ENCODE measurements around the gene C2orf74. TPM values are rescaled to one million over a fixed set of nuclear protein-coding genes. Genes with fewer than 3 reads are reported as not detected.
A peak's percentile ranks its signal among the peaks of the same experiment; 100 is the strongest.
"Not testable (repeated sequence)": the region's sequence is repeated elsewhere in the genome, so short reads cannot be mapped to it uniquely, and the experiment has no call there.

C2orf74 gene
- 13.0 and 23.0 TPM in 2 replicates for total RNA-seq (2014; rRNA removed; shearing (Covaris generic))

DNA sequence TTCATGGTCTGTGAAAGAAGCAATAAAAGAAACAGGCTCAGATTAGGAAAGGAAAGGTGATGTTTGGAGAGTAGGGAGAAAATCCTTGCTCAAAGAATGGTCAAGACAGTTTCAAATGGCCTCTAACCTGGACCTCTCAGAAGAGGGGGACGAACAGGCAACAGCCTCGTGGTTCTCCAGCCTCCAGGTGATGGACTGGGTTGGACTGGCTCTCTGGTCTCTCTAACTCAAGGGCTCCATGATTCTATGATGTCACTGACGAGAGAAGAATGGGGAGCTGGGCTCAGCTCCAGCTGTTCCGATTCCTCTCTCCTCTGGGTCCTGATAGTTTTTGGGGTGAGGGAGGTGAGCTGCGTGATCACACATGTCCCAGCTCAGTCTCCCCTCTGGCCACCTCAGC, at the start of gene C2orf74:
TSS of gene C2orf74 (plus strand) at position 301 of the 400 bp plus-strand sequence. CDS start 327 bp downstream, outside the sequence.
- no peak for DNase-seq (ENCODE audit: low read depth)

DNA sequence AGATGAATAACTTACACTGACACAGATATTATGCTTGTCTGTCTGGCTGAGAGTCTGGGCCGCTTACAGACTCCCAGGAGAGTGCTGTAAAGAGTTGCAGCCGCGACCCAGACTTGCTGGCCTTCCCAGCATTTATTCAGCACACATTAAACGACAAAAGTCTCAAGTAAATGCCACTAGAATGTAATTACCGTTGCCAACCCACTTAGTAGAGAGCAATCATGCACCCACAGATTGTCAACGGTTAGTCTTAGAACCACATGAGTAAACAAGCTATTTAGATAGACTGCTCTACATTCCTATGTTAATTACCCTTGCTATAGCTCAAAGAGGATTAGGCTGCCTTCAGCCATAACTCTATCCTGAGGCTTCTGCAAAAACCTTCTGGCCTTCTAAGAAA, 47.8 kb upstream of the C2orf74 start:
- no peak for DNase-seq (ENCODE audit: low read depth)

DNA sequence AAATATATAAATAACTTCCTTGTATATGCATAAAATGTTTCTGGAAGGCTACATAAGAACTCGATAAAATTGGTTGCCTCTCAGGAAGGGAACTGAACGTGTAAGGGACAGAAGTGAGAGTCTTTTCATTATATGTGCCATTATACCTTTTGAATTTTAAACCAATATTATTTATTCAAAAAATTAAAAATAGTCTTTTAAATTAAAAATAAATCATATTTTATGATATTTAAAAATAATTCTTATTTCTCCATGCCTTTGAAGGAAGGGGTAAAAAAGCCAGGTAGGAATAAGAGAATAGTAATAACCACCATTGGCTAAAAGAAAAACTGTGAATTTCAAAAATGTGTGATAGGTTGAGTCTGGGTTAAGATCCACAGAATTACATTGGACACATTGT, 45.7 kb upstream of the C2orf74 start:
- no peak for DNase-seq (ENCODE audit: low read depth)

DNA sequence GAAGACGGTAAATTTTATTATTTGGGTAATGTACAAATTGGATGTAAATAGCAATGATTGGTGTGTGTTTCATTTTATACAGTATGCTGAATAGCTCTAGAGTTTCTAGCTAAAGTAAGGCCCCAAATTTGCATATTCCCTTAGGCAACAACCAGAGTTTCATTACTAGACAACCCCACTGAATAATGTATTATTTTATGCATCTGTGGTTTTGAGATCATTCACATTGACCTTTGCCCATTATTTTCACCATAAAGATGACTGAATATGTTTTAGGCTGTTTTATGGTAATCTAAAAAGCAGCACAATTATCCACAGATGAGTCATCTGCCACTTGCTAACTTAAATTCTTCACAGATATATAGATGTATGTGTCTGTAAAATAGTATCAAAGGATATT, 44.5 kb upstream of the C2orf74 start:
- peak; percentile 76 for DNase-seq (ENCODE audit: low read depth)

DNA sequence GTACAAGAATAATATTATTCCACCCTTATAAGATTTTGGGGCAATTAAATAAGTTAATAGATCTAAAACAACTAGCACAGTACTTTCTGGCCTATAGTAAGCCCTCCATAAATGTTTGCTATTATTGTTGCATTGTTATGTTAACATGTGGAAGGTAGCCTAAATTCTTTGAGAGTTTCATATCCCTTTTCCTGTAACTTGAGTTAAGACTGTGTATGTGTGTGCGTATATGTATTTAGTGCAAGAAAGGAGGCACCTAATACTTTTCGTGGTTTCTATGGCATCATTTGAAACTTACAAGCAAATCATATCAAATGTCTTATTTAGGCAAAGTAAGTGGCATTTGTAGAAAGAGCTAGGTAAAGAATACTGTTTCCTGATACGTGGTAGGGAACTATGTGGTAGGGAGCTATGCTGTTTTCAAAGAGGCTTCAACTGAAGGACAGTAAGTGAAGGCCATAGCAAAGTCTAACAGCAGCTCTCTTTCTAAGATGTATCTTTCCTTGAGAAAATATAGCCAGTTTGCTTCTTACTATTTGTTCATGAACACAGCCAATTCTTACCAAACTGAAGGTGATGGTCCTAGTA, 36.8 kb upstream of the C2orf74 start:
- no peak for DNase-seq (ENCODE audit: low read depth)

DNA sequence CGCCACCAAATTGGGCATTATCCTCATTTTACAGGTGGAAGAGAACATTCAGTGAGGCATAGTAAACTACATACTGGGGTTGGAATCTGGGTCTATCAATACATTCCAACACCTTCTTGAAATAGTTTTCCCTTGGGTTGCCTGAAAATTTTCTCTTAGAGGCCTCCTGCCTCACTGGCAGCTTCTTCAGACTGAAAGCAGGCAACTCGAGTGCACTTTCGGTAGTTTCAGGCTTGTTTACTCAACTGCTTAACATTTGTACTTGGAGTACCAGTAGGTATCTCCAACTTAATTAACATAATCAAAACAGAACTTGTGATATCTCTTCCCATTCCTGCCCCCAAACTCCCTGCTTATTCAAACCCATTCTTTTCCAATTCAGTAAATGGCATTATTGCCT, 36.2 kb upstream of the C2orf74 start:
- DNase-seq (ENCODE audit: low read depth), result no peak

DNA sequence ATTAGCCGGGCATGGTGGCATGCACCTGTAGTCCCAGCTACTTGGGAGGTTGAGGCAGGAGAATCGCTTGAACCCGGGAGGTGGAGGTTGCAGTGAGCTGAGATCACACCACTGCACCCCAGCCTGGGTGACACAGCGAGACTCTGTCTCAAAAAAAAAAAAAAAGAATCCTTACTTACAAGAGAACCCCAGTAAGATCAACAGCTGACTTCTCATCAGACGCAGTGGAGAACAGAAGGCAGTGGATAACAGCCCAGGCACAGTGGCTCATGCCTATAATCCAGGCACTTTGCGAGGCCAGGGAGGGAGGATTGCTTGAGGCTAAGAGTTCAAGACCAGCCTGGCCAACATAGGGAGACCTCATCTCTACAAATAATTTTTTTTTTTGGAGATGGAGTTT, 33.9 kb upstream of the C2orf74 start:
- DNase-seq (ENCODE audit: low read depth), result not testable (repeated sequence)

DNA sequence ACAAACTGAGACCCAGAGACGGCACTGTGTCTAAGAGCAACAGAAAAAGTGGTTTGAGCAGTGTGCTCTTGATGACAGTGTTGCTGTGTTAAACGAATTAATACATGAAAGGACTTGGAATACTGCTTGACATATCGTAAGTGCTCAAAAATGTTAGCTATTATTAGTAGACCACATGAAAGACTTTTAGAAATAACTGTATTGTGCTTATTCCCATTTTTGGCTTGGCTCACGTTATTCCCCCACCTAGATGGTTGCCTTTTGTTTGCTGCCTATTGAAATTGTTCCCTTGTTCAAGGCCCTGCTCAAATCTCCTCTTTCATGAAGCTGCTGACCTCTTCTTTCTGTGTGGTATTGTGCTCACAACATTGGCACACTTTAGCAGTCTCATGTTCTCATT, 27.8 kb upstream of the C2orf74 start:
- peak; percentile 15 for DNase-seq (ENCODE audit: low read depth)

DNA sequence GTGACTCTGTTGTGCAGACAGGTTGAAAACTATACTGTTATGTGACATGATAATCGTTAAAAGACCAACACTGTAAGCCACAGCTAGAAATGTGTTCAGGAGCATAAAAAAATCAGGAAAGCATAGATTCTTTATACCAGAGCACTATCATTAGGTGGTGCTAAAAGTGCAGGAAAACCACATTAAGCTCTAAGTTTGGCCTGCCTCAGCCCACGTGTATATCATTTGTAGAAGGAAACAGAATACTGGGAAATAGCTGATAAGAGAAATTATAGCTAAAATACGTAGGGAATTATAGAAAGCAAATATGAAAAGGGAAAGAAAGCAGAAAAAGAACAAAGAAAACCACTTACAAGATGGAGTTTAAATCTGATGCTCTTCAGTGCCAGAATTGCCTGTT, 26.5 kb upstream of the C2orf74 start:
- DNase-seq (ENCODE audit: low read depth), result peak; percentile 40

DNA sequence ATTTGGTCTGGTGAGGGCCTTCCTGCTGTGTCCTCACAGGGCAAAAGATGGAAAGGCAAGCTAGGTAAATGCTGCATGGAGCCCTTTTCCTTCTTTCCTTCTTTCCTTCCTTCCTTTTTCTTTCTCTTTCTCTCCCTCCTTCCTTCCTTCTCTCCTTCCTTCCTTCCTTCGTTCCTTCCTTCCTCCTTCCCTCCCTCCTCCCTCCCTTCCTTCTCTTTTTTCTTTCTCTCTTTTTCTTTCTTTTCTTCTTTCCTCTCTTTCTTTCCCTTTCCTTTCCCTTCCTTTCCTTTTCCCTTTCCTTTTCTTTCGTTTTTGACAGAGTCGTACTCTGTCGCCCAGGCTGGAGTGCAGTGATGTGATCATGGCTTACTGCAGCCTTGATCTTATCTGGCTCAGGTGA, 23.1 kb upstream of the C2orf74 start:
- no peak for DNase-seq (ENCODE audit: low read depth)

DNA sequence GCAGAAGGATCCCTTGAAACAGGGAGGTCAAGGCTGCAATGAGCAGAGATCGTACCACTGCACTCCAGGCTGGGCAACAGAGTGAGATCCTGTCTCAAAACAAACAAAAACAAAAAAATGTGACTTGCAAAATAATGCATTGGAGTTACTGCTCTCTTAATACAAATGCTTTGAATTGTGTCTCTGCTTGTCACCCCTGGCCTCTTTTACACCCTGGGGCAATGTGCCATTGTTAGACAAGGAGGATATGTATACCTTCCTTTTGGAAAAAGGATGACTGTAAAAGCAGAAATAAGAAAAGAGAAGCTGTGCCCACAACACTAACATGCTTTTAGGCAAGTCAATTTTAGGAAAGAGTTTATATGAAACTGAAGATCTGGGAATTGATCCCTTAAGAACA, 20.8 kb upstream of the C2orf74 start:
- peak; percentile 5 for DNase-seq (ENCODE audit: low read depth)

DNA sequence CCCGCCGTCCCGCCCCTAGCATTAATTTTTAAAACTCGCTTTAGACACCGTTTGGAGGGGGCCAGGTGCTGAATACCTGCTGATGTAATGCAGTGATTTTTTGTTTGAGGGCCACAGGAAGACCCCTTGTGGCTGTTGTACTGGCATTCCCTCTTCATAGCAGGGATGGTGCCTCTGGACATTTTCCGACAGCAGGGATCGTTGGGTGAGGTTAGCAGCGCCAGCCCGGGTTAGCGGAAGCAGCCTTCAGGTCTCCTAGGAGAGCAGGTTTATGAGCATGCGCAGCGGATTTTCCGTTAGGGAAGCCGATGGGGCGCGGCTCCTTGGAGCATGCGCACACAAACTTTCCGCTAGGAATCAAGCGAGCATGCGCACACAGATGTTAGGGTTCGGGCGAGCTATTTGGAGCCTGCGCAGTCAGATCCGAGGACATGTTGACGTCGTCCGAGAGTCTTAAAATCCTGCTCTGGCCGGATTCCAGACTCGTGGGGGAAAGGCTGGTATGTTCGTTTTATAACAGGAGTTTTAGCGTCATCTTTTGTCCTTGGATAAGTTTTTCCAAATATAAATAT, 17.2 kb upstream of the C2orf74 start:
- peak; percentile 97 for DNase-seq (ENCODE audit: low read depth)

DNA sequence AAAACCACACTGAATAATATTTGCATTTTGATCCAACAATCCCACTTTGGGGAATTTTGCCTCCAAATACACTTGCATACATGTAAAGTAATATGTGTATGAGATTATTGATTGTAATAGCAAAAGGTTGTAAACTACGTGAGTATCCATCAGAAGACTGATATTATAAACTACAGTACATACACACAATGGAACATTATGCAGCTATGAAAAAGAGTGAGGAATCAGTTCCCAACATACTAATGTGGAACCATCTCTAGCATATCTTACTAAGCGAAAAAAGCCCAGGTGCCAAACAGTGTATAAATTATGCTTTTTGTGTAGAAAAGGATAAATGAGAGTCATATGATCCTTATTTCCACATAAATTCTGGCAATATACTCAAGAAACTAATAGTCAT, 16.0 kb upstream of the C2orf74 start:
- no peak for DNase-seq (ENCODE audit: low read depth)

DNA sequence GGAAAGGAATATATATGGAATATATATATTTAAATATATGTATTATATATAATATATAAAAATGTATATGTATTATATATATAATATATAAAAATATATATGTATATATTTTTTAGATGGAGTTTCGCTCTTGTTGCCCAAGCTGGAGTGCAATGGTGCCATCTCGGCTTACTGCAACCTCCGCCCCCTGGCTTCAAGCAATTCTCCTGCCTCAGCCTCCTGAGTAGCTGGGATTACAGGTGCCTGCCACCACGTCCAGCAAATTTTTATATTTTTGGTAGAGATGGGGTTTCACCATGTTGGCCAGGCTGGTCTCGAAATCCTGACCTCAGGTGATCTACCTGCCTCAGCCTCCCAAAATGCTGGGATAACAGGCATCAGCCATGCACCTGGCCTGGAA, 13.9 kb upstream of the C2orf74 start:
- DNase-seq (ENCODE audit: low read depth), result not testable (repeated sequence)

DNA sequence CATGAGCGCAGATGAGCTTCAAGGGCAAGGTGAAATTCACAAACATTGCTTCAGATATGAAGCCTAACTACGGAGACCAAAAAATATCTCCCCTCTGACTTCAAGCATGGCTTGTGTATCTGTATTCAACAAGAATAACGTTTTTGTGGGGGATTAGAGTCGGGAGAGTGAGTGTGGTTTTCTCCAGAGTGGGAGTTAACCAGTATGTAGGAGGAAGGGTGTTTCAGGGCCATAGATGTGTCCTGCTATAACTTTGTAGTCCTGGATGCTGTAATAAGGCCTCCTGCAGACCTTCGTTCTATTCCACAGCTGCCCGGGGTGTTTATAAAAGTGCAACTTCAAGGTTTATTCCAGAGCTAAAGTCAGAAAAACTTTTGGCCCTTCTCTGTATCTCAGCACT, 12.9 kb upstream of the C2orf74 start:
- DNase-seq (ENCODE audit: low read depth), result no peak

DNA sequence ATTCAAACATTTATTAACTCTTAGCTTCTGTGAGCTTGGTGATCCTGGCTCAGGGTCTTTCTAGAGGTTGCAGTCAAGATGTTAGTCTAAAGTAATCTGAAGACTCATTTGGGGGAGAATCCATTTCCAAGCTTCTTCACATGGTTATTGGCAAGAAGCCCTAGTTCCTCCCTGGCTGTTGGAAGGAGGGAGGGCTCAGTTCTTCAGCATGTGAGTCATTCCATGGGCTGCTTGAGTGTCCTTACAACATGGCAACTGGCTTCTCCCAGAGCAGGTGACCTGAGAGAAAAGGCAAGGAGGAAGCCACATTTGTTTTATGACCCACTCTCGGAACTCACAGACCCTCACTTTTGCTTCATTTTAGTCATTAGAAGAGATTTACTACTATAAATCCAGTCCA, 10.6 kb upstream of the C2orf74 start:
- peak; percentile 58 for DNase-seq (ENCODE audit: low read depth)

DNA sequence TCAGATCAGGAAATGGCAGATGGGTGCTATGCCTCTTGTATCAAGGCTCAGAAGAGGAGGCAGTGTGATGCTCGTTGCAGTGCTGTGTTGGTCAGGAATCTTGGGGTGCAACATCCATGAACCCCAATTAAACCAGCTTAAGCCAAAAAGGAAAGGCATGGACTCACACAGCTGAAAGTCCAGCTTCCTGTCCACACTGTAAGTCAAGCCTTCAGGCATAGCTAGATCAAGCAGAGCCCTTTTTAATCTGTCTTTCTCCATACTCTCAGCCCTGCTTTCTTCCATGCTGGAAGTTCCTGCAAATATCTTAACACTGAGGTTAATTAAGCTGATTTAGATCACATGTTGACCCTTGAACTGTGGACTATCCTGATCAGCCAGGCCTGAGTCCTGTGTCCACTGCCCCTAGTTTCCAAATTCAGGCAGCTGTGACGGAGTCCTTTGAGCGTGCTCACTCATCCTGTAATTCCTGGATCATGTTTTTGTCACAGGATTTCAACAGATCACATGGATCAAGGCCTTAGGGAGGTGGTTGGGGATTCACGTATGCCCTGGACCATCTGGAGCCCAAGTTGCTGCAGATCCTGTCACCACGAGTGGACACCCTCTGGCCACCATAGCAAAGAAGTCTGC, 4.5 kb upstream of the C2orf74 start:
- DNase-seq (ENCODE audit: low read depth), result no peak

DNA sequence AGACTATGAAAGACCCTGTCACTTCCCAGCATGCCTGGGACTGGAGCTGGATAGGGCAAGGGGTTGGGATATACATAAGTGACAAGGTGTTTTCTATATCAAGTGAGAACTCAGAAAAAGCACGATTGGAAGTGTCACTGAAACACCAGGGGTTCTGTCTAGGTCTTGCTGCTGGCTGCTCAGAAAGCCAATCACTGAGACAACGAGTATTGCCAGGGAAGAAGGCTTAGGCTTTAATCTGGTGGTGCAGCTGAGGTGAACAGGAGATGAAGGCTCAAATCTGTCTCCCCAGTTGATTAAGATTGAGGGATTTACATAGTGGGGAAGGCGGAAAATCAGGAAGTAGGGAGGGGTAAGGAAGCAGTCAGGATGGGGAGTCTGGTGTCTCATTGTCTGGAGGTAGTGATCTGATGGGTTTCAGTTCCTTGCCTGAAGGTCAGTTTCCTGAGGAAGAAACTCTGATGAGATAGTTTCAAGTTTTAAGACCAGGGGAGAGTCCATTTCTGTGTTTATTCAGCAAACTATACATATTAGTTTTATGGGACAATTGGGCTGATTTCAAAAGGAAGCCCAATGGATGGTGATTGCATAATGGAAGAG, 3.5 kb upstream of the C2orf74 start:
- DNase-seq (ENCODE audit: low read depth), result no peak

DNA sequence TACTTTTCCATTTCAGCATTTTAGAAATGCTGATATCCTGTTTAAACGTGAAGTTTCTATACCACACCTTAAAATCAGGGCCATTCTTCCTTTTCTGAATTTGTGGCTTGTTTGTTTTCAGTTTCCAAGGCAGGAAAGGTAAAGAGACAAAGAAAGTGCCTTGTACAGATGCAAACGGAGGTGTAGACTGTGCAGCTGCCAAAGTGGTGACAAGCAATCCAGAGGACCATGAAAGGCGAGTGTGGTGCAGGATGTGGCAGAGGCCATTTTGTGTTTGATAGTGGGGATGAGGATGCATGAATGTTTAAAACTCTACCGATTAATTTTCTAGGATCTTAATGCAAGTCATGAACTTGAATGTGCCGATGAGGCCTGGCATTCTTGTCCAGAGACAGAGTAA, 733 bp downstream of the C2orf74 start:
- DNase-seq (ENCODE audit: low read depth), result no peak

DNA sequence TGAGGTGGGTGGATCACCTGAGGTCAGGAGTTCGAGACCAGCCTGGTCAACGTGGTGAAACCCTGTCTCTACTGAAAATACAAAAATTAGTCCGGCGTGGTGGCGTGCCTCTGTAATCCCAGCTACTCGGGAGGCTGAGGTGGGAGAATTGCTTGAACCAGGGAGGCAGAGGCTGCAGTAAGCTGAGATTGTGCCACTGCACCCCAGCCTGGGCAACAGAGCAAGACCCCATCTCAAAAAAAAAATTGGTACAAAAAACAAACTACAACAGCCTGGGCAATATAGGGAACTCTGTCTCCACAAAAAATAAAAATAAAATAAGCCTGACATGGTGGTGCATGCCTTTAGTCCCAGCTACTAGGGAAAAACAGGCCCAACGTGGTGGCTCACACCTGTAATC, 3.1 kb downstream of the C2orf74 start:
- DNase-seq (ENCODE audit: low read depth), result not testable (repeated sequence)

DNA sequence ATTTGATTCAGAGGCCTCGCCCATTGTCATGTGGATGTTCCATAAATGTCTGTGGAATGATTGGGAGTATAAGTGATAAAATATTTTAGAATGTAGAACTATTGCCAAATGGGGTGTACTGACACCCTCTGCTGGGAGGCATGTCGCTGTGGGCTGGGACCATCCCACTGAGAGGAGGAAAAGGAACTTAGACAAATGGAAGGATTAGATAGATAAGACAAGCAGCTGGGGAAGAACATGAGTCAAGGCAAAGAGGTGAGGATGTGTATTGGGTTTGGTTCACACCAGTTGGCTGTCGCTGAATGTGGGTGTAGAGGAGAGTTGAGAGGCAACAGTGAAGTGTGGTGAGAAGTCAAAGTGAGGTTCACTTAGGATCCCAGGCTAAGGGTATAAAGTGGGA, 4.0 kb downstream of the C2orf74 start:
- DNase-seq (ENCODE audit: low read depth), result no peak

DNA sequence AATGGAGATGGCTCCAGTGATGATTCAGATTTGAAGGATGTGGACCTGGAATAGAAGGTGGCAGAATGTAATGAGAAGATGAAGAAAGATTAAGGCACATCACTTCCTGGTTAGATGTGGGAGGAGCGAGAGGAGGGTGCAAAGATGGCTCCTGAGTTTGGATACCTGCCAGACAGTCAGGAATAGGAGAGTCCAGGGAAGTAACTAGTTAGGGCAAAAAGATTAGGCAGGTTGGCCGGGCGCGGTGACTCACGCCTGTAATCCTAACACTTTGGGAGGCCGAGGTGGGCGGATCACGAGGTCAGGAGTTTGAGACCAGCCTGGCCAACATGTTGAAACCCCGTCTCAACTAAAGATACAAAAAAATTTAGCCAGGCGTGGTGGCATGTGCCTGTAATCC, 5.6 kb downstream of the C2orf74 start:
- DNase-seq (ENCODE audit: low read depth), result no peak

DNA sequence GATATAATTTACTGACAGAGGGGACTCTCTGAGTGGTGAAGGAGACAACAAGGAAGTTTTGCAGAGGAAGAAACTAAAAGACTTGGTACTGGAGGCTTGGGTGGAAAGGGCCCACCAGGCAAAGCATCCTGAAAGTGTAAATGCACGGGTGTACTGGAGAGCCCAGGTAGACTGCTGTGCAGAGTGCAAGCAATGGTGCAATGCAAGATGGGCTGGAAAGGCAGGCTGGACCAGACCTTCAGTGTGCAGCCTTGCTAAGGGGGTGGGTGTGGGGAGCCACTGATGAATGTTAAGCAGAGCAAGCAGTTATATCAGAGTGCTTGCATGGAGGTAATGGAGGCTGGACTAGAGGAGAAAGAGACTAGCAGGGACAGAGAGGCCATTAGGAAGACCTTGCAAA, 10.7 kb downstream of the C2orf74 start:
- no peak for DNase-seq (ENCODE audit: low read depth)

Data from M059J (cell line).